H9 (cell line): ENCODE data around the gene MAMDC4. TPM values are rescaled to one million over a fixed set of nuclear protein-coding genes. Genes with fewer than 3 reads are reported as not detected.

Experiments
- DNase-seq: peaks from one replicate; pipeline ENCODE4 v3.0.0-alpha.2; 2017
- H2AFZ ChIP-seq: one replicate; pipeline ENCODE4 v1.6.1; 2013; ENCODE audit warnings: mild to moderate bottlenecking, low read length, control low read depth, moderate library complexity
- H2AK5ac ChIP-seq: 2 replicates; pipeline ENCODE4 v1.6.1; 2013; ENCODE audit warnings: low read length, control low read depth, mixed read lengths; ENCODE audit not compliant: insufficient read length
- H2BK120ac ChIP-seq: one replicate; pipeline ENCODE4 v1.6.1; 2013; ENCODE audit warnings: low read depth, mild to moderate bottlenecking, low read length, control low read depth, inconsistent platforms; ENCODE audit not compliant: poor library complexity, severe bottlenecking
- H2BK12ac ChIP-seq: 2 replicates; pipeline ENCODE4 v1.6.1; 2013; ENCODE audit warnings: low read length, control low read depth, mixed read lengths, low read depth; ENCODE audit not compliant: insufficient read length
- H2BK15ac ChIP-seq: 2 replicates; pipeline ENCODE4 v1.6.1; 2013; ENCODE audit warnings: low read depth, low read length, control low read depth
- H2BK20ac ChIP-seq: one replicate; pipeline ENCODE4 v1.6.1; 2013; ENCODE audit warnings: low read depth, mild to moderate bottlenecking, low read length, control low read depth, inconsistent platforms; ENCODE audit not compliant: poor library complexity, severe bottlenecking
- H2BK5ac ChIP-seq: 2 replicates; pipeline ENCODE4 v1.6.1; 2013; ENCODE audit warnings: low read length, control low read depth, mixed read lengths; ENCODE audit not compliant: insufficient read length
- H3K14ac ChIP-seq: 2 replicates; pipeline ENCODE4 v1.6.1; 2013; ENCODE audit warnings: low read length, control low read depth; ENCODE audit not compliant: insufficient read depth
- H3K18ac ChIP-seq: 2 replicates; pipeline ENCODE4 v1.6.1; 2013; ENCODE audit warnings: low read depth, mild to moderate bottlenecking, mixed read lengths, low read length, control low read depth; ENCODE audit not compliant: insufficient read length
- H3K23ac ChIP-seq: 2 replicates; pipeline ENCODE4 v1.6.1; 2013; ENCODE audit warnings: low read length, control low read depth, mixed read lengths, low read depth; ENCODE audit not compliant: insufficient read length
- H3K23me2 ChIP-seq: 2 replicates; pipeline ENCODE4 v1.6.1; 2013; ENCODE audit warnings: low read depth, mild to moderate bottlenecking, mixed read lengths, low read length, control low read depth; ENCODE audit not compliant: insufficient read length, poor library complexity, severe bottlenecking
- H3K27ac ChIP-seq: 2 replicates; pipeline ENCODE4 v1.5.1; 2013; ENCODE audit warnings: low read length, control low read depth, mixed read lengths, low read depth; ENCODE audit not compliant: insufficient read length
- H3K27me3 ChIP-seq: 2 replicates; pipeline ENCODE4 v1.6.1; 2013; ENCODE audit warnings: low read length, control low read depth, inconsistent platforms; ENCODE audit not compliant: insufficient read depth
- H3K4ac ChIP-seq: 2 replicates; pipeline ENCODE4 v1.6.1; 2013; ENCODE audit warnings: low read depth, mild to moderate bottlenecking, control low read depth, inconsistent platforms, low read length, moderate library complexity
- H3K4me1 ChIP-seq: 2 replicates; pipeline ENCODE4 v1.6.1; 2013; ENCODE audit warnings: low read length, control low read depth, inconsistent platforms; ENCODE audit not compliant: insufficient read depth
- H3K4me2 ChIP-seq: 2 replicates; pipeline ENCODE4 v1.6.1; 2013; ENCODE audit warnings: low read length, control low read depth, mixed read lengths; ENCODE audit not compliant: insufficient read length, insufficient read depth
- H3K56ac ChIP-seq: 2 replicates; pipeline ENCODE4 v1.6.1; 2013; ENCODE audit warnings: low read depth, mild to moderate bottlenecking, mixed read lengths, low read length, control low read depth; ENCODE audit not compliant: insufficient read length
- H3K79me1 ChIP-seq: 2 replicates; pipeline ENCODE4 v1.6.1; 2013; ENCODE audit warnings: low read depth, mild to moderate bottlenecking, moderate library complexity, low read length, control low read depth, inconsistent platforms; ENCODE audit not compliant: insufficient read depth, poor library complexity, severe bottlenecking
- H3K79me2 ChIP-seq: 2 replicates; pipeline ENCODE4 v1.6.1; 2013; ENCODE audit warnings: low read length, control low read depth, inconsistent platforms; ENCODE audit not compliant: insufficient read depth
- H3K9ac ChIP-seq: 2 replicates; pipeline ENCODE4 v1.6.1; 2013; ENCODE audit warnings: low read length, control low read depth, mixed read lengths; ENCODE audit not compliant: insufficient read length; ENCODE audit errors: extremely low read depth
- H3K9me3 ChIP-seq: one replicate; pipeline ENCODE4 v1.6.1; 2013; ENCODE audit warnings: low read depth, low read length, inconsistent platforms; ENCODE audit not compliant: control insufficient read depth
- H3T11ph ChIP-seq: one replicate; pipeline ENCODE4 v1.6.1; 2013; ENCODE audit warnings: mild to moderate bottlenecking, low read length, control low read depth, inconsistent platforms
- H4K20me1 ChIP-seq: one replicate; pipeline ENCODE4 v1.6.1; 2013; ENCODE audit not compliant: control insufficient read depth, insufficient read length, insufficient read depth
- H4K5ac ChIP-seq: 2 replicates; pipeline ENCODE4 v1.6.1; 2013; ENCODE audit warnings: low read depth, mild to moderate bottlenecking, mixed read lengths, low read length, control low read depth; ENCODE audit not compliant: insufficient read length
- H4K8ac ChIP-seq: replicated peaks from 2 replicates; pipeline ENCODE4 v1.6.1; 2013; ENCODE audit warnings: low read length, control low read depth, mixed read lengths, low read depth; ENCODE audit not compliant: insufficient read length
- H4K91ac ChIP-seq: 2 replicates; pipeline ENCODE4 v1.6.1; 2013; ENCODE audit warnings: low read depth, mild to moderate bottlenecking, moderate library complexity, mixed read lengths, low read length, control low read depth; ENCODE audit not compliant: insufficient read length
- H3K27ac Mint-ChIP-seq, 3 experiments: 2 replicates in 2 of 3; 3 replicates in 1 of 3; pipeline ENCODE4 v1.8.0; 2020 to 2021; ENCODE audit warnings: mixed read lengths in 3 of 3, mild to moderate bottlenecking in 1 of 3, moderate library complexity in 1 of 3
- H3K27me3 Mint-ChIP-seq: 2 replicates; pipeline ENCODE4 v1.8.0; 2021; ENCODE audit warnings: low read depth, mild to moderate bottlenecking, moderate library complexity, mixed read lengths
- H3K36me3 Mint-ChIP-seq, 3 experiments: 2 replicates in 2 of 3; 3 replicates in 1 of 3; pipeline ENCODE4 v1.8.0; 2020 to 2021; ENCODE audit warnings: low read depth in 3 of 3, mixed read lengths in 3 of 3; ENCODE audit not compliant: insufficient read depth in 1 of 3
- H3K4me1 Mint-ChIP-seq, 2 experiments: 2 replicates each; pipeline ENCODE4 v1.8.0; 2020; ENCODE audit warnings: mixed read lengths in 2 of 2
- H3K4me3 Mint-ChIP-seq, 2 experiments: 2 replicates in 1 of 2; 3 replicates in 1 of 2; pipeline ENCODE4 v1.8.0; 2020 to 2021; ENCODE audit warnings: mild to moderate bottlenecking in 2 of 2, mixed read lengths in 2 of 2, moderate library complexity in 1 of 2
- H3K9me3 Mint-ChIP-seq, 2 experiments: 2 replicates in 1 of 2; 3 replicates in 1 of 2; pipeline ENCODE4 v1.8.0; 2020; ENCODE audit warnings: mild to moderate bottlenecking in 2 of 2, mixed read lengths in 2 of 2, moderate library complexity in 1 of 2
- WGBS: extraction: QIAGEN DNeasy Blood & Tissue Kit; methylation state at CpG from one replicate; pipeline ENCODE4 v1.1.7; 2013; ENCODE audit warnings: missing lambda C conversion rate, low lambda C conversion rate, mixed read lengths; ENCODE audit not compliant: insufficient read length; ENCODE audit errors: extremely low coverage; 5-methylcytosine and 5-hydroxymethylcytosine counted together
- microRNA-seq: library from miRNA; unstranded; fragments of <30 nt; microRNA quantifications from one replicate; pipeline ENCODE4, GENCODE V29; 2020; ENCODE audit warnings: borderline microRNAs expressed
- total RNA-seq: library from RNA; stranded (reverse); gene quantifications from 2 replicates; pipeline ENCODE4 v1.2.1, GENCODE V29; 2021
- TF ChIP-seq, protein P1 (sequence below): fragments of 200-600 bp; sonication (generic); conservative IDR thresholded peaks from 3 replicates; pipeline ENCODE4 v1.8.0; 2021; ENCODE audit warnings: antibody characterized with exemption, mild to moderate bottlenecking

Gene MAMDC4
- total RNA-seq, 1 experiment from 2014 or later, result 9.2 TPM

GRCh38 chr9:136907011-136907914, 55.1 kb downstream of the MAMDC4 start:
- Histone ChIP-seq H2BK12ac (no peak overlapping the region), H2BK15ac (no peak overlapping the region)
- H3K27ac Mint-ChIP-seq, result peak overlapping the region in 1 of 3 experiments; percentile 75; a peak in 3 of 7 replicates

More at GRCh38 chr9:136907011-136907914, 55.1 kb downstream of the MAMDC4 start:
- no peaks in the 10 kb centered on the region for H3K79me2 ChIP-seq
- H3K27me3 ChIP-seq, result no peaks in the 10 kb centered on the region
- H3K4me1 Mint-ChIP-seq, result no peaks in the 10 kb centered on the region
- no peak overlapping the region for H2AK5ac ChIP-seq
- no peak overlapping the region for H4K91ac ChIP-seq
- H3T11ph ChIP-seq, result no peak overlapping the region
- H3K23me2 ChIP-seq, result no peaks in the 10 kb centered on the region
- no peak overlapping the region for H3K27ac ChIP-seq
- H3K4ac ChIP-seq, result no peak overlapping the region
- H2BK120ac ChIP-seq, result no peak overlapping the region
- H2BK5ac ChIP-seq, result no peak overlapping the region
- TF ChIP-seq, protein P1, sequence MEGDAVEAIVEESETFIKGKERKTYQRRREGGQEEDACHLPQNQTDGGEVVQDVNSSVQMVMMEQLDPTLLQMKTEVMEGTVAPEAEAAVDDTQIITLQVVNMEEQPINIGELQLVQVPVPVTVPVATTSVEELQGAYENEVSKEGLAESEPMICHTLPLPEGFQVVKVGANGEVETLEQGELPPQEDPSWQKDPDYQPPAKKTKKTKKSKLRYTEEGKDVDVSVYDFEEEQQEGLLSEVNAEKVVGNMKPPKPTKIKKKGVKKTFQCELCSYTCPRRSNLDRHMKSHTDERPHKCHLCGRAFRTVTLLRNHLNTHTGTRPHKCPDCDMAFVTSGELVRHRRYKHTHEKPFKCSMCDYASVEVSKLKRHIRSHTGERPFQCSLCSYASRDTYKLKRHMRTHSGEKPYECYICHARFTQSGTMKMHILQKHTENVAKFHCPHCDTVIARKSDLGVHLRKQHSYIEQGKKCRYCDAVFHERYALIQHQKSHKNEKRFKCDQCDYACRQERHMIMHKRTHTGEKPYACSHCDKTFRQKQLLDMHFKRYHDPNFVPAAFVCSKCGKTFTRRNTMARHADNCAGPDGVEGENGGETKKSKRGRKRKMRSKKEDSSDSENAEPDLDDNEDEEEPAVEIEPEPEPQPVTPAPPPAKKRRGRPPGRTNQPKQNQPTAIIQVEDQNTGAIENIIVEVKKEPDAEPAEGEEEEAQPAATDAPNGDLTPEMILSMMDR, result no peak
- no peaks in the 10 kb centered on the region for H3K79me1 ChIP-seq
- H3K36me3 Mint-ChIP-seq, result peaks cover 16 to 79% (median 62%) of the 10 kb centered on the region in 3 experiments
- no peak overlapping the region for H3K4me2 ChIP-seq
- H4K5ac ChIP-seq, result no peak overlapping the region
- no peak overlapping the region for H3K56ac ChIP-seq
- no peaks in the 10 kb centered on the region for H4K20me1 ChIP-seq
- H3K27me3 Mint-ChIP-seq, result no peaks in the 10 kb centered on the region
- H3K9me3 Mint-ChIP-seq, result no peaks in the 10 kb centered on the region
- H2BK20ac ChIP-seq, result no peak overlapping the region
- WGBS, result no CpG with 5 or more reads among the region's 29 CpGs
- no peak overlapping the region for H4K8ac ChIP-seq
- peak; percentile 21 for DNase-seq
- H3K4me1 ChIP-seq, result no peaks in the 10 kb centered on the region
- H3K9me3 ChIP-seq, result no peaks in the 10 kb centered on the region
- H3K14ac ChIP-seq, result no peak overlapping the region
- H3K4me3 Mint-ChIP-seq, result no peak overlapping the region
- no peak overlapping the region for H3K23ac ChIP-seq
- H3K9ac ChIP-seq, result no peak overlapping the region
- no peak overlapping the region for H3K18ac ChIP-seq
- no peak overlapping the region for H2AFZ ChIP-seq

Small RNAs within 50 kb of the gene (microRNA-seq; reads per million reads assigned to microRNA genes)
- gene MIR4292 (not detected), gene MIR4479 (not detected)

Other genes with a start within 250 kb of the MAMDC4 start
- 37.7 and 38.0 TPM in 2 replicates for gene EGFL7, start 189.4 kb upstream of the MAMDC4 start, total RNA-seq
- gene AGPAT2, start 164.9 kb upstream of the MAMDC4 start, total RNA-seq, result 28.3 and 29.7 TPM in 2 replicates
- 38.2 and 40.3 TPM in 2 replicates for gene DIPK1B, start 139.8 kb upstream of the MAMDC4 start, total RNA-seq
- gene LCN10, start 109.4 kb upstream of the MAMDC4 start, total RNA-seq, result 0.75 and 1.5 TPM in 2 replicates
- gene LCN6, start 103.8 kb upstream of the MAMDC4 start, total RNA-seq, result not detected in 2 replicates
- not detected in 2 replicates for gene LCN8, start 94.1 kb upstream of the MAMDC4 start, total RNA-seq
- gene LCN15, start 87.8 kb upstream of the MAMDC4 start, total RNA-seq, result 0.61 TPM in 1 of 2 replicates, not detected in the other
- 55.2 and 58.9 TPM in 2 replicates for gene TMEM141, start 61.0 kb upstream of the MAMDC4 start, total RNA-seq
- 0.59 and 1.1 TPM in 2 replicates for gene CCDC183, start 56.0 kb upstream of the MAMDC4 start, total RNA-seq
- 108 and 114 TPM in 2 replicates for gene RABL6, start 44.4 kb upstream of the MAMDC4 start, total RNA-seq
- 1.8 and 2.3 TPM in 2 replicates for gene AJM1, start 9.9 kb upstream of the MAMDC4 start, total RNA-seq
- gene PHPT1, start 2.9 kb upstream of the MAMDC4 start, total RNA-seq, result 161 and 175 TPM in 2 replicates
- gene EDF1, start 14.0 kb downstream of the MAMDC4 start, total RNA-seq, result 318 and 328 TPM in 2 replicates
- gene TRAF2, start 34.2 kb downstream of the MAMDC4 start, total RNA-seq, result 48.8 and 49.2 TPM in 2 replicates
- 62.2 and 65.0 TPM in 2 replicates for gene FBXW5, start 92.4 kb downstream of the MAMDC4 start, total RNA-seq
- 0.96 and 1.3 TPM in 2 replicates for gene C8G, start 92.9 kb downstream of the MAMDC4 start, total RNA-seq
- gene LCN12, start 99.9 kb downstream of the MAMDC4 start, total RNA-seq, result 2.1 and 4.5 TPM in 2 replicates
- gene PTGDS, start 125.2 kb downstream of the MAMDC4 start, total RNA-seq, result 3.6 and 4.8 TPM in 2 replicates
- gene LCNL1, start 130.6 kb downstream of the MAMDC4 start, total RNA-seq, result 0.18 and 0.20 TPM in 2 replicates
- gene PAXX, start 140.1 kb downstream of the MAMDC4 start, total RNA-seq, result 46.8 and 51.2 TPM in 2 replicates
- gene CLIC3, start 144.2 kb downstream of the MAMDC4 start, total RNA-seq, result 0.29 and 0.31 TPM in 2 replicates
- 15.2 and 22.4 TPM in 2 replicates for gene ABCA2, start 175.9 kb downstream of the MAMDC4 start, total RNA-seq
- not detected in 2 replicates for gene FUT7, start 179.7 kb downstream of the MAMDC4 start, total RNA-seq
- 51.8 and 57.6 TPM in 2 replicates for gene NPDC1, start 193.8 kb downstream of the MAMDC4 start, total RNA-seq
- gene ENTPD2, start 201.7 kb downstream of the MAMDC4 start, total RNA-seq, result 4.0 and 5.1 TPM in 2 replicates
- 29.8 and 30.0 TPM in 2 replicates for gene SAPCD2, start 218.2 kb downstream of the MAMDC4 start, total RNA-seq
- gene UAP1L1, start 225.2 kb downstream of the MAMDC4 start, total RNA-seq, result 5.6 and 6.6 TPM in 2 replicates
- 32.7 and 34.9 TPM in 2 replicates for gene MAN1B1, start 234.6 kb downstream of the MAMDC4 start, total RNA-seq